Upper lobe of left lung (tissue), 6 donors: ENCODE data around the gene ARNT2. TPM values are rescaled to one million over a fixed set of nuclear protein-coding genes. Genes with fewer than 3 reads are reported as not detected.

ENCODE experiments used
- ATAC-seq, 2 donors: fragments of 200-7000 bp; cut with Tn5 transposase; one replicate each; pipeline ENCODE4 v1.9.1; 2022; ENCODE audit warnings: mild to moderate bottlenecking in 2 of 2, moderate library complexity in 2 of 2; ENCODE audit not compliant: low FRiP score in 2 of 2
- DNase-seq, 2 donors: peaks; one replicate each; pipeline ENCODE4 v3.0.0-alpha.2; 2019 to 2020
- H3K27ac ChIP-seq, 4 donors: fragments of 200-600 bp; sonication (generic); one replicate each; pipeline ENCODE4 v1.5.1; 2016 to 2019
- H3K27me3 ChIP-seq, 4 donors: fragments of 200-600 bp; sonication (generic); one replicate each; pipeline ENCODE4 v1.5.1; 2017 to 2019
- H3K36me3 ChIP-seq, 4 donors: fragments of 200-600 bp; sonication (generic); one replicate each; pipeline ENCODE4 v1.5.1; 2016 to 2019
- H3K4me1 ChIP-seq, 4 donors: fragments of 200-600 bp; sonication (generic); one replicate each; pipeline ENCODE4 v1.5.1; 2018 to 2019
- H3K4me3 ChIP-seq, 4 donors: fragments of 200-600 bp; sonication (generic); one replicate each; pipeline ENCODE4 v1.5.1; 2017 to 2019; ENCODE audit warnings: mild to moderate bottlenecking in 2 of 4, moderate library complexity in 1 of 4
- H3K9me3 ChIP-seq, 4 donors: fragments of 200-600 bp; sonication (generic); one replicate each; pipeline ENCODE4 v1.5.1; 2018 to 2019
- CTCF ChIP-seq, 6 experiments: fragments of 450-650 bp in 4 of 6; fragments of 200-600 bp in 2 of 6; sonication (generic) in 2 of 6; IDR thresholded peaks; one replicate each; pipeline ENCODE4 v1.5.1; 2016 to 2019; ENCODE audit warnings: antibody characterized with exemption in 6 of 6
- EP300 ChIP-seq, 4 donors: sonication (generic); formaldehyde crosslinking; IDR thresholded peaks; one replicate each; pipeline ENCODE4 v1.5.1; 2017; ENCODE audit warnings: antibody characterized with exemption in 4 of 4, control low read depth in 2 of 4
- POLR2A ChIP-seq, 4 donors: fragments of 450-650 bp; IDR thresholded peaks; one replicate each; pipeline ENCODE4 v1.5.1; 2016 to 2017; ENCODE audit warnings: antibody characterized with exemption in 4 of 4, mild to moderate bottlenecking in 2 of 4
- POLR2AphosphoS5 ChIP-seq, 2 donors: sonication (generic); formaldehyde crosslinking; IDR thresholded peaks; one replicate each; pipeline ENCODE4 v1.5.1; 2017; ENCODE audit warnings: antibody characterized with exemption in 2 of 2
- WGBS, 2 donors: methylation state at CpG; one replicate each; pipeline ENCODE4 v1.1.5; 2017 to 2018; 5-methylcytosine and 5-hydroxymethylcytosine counted together
- total RNA-seq, 6 donors: library from RNA; depleted of rRNA in 4 of 6; stranded (reverse); fragments of >200 nt in 4 of 6; gene quantifications; one replicate each; pipeline versions ENCODE4 v1.1.0 to v1.2.1, GENCODE V29; 2016 to 2021
- donor health status: DM: no; HTN: no; CAD: no; lungs with moderate emphysema.
- donor health status: DM: no; HTN: yes; CAD: no; lungs with severe emphysema.

Gene ARNT2
- total RNA-seq, 6 donors from 2014 or later, result 4.7 to 26.9 (median 8.4) TPM

- Histone ChIP-seq H3K36me3 (no peaks in the 10 kb centered on the region), H3K4me1 (peaks cover 0 to 22% (median 9%) of the 10 kb centered on the region in 4 donors), H3K9me3 (no peaks in the 10 kb centered on the region), H3K27ac (no peak overlapping the region), H3K4me3 (no peak overlapping the region), H3K27me3 (no peaks in the 10 kb centered on the region)
- DNase-seq (no peak), ATAC-seq (no peak)
- 77 to 81% methylated on average over 1 of the region's 1 CpG for WGBS, 2 donors
- TF ChIP-seq EP300 (IDR thresholded peaks at IDR 0.05) (no peak), POLR2AphosphoS5 (IDR thresholded peaks at IDR 0.05) (no peak), POLR2A (IDR thresholded peaks at IDR 0.05) (no peak), CTCF (IDR thresholded peaks at IDR 0.05) (no peak)
Measured at GRCh38 chr15:80482696-80483095, 78.5 kb downstream of the ARNT2 start.

DNA sequence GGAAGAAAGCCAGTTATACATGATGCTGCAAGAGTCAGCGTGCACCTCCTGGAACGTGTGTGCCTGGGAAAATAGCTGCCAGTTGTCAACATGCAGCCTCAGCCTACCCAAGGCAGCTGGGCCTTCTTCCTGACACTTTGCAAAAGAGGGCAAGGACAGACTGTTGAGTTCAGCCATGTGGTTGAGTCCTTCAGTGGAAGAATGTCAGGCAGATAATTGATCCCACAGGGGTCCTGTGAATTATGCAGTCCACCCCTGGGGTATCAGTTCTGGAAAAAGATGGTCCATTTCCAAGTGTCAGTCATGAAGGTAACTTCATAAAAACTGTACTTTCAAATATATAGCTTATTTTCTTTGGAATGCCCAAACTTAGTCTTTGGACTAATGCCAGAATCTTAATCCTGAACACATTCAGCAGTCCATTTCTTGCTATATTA, 79.6 kb downstream of the ARNT2 start:
- TF ChIP-seq POLR2A (IDR thresholded peaks at IDR 0.05) (no peak), POLR2AphosphoS5 (IDR thresholded peaks at IDR 0.05) (peak; percentile 84), EP300 (IDR thresholded peaks at IDR 0.05) (peak in 2 of 4 donors; percentile 49 to 75)
- Histone ChIP-seq H3K36me3 (no peaks in the 10 kb centered on the region), H3K27ac (peak overlapping the region in 2 of 4 donors; percentile 5 to 8), H3K4me3 (no peak overlapping the region), H3K4me1 (peaks cover 4 to 22% (median 9%) of the 10 kb centered on the region in 4 donors), H3K9me3 (no peaks in the 10 kb centered on the region), H3K27me3 (no peaks in the 10 kb centered on the region)
- DNase-seq, result no peak
- WGBS, 2 donors, result 55% methylated on average over 2 of the region's 2 CpGs; no CpG with 5 or more reads in 1 of the 2 donors
- peak in 1 of 2 donors; percentile 27 for ATAC-seq

DNA sequence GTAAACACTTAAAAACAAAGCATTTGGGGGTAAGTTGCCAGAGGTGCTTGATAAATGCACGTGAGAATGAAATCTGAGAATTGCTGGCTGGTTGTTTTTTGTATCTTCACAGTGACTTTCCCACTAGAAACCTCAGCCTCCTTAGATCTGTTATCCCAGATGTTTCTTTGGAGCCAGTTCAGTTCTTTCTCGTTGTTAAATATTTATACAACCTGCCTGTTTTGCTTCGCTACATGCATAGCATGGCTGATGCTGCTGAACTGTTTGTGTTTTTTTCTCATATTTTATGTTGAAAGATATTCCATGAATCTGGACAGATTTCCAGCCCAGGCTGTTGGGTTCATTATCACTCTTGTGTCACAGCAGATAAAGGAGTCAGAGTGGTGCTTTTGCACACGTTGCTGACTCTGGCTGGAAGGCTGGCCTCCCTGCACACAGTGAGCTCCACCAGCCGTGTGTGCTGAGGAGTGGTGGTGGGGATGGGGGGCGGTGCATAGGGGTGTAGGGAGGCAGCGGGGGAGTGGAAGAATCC, 80.2 kb downstream of the ARNT2 start:
- peaks cover 5 to 22% (median 11%) of the 10 kb centered on the region in 4 donors for H3K4me1 ChIP-seq
- no peak for ATAC-seq
- H3K36me3 ChIP-seq, result no peaks in the 10 kb centered on the region
- no peaks in the 10 kb centered on the region for H3K27me3 ChIP-seq
- no peak overlapping the region for H3K4me3 ChIP-seq
- DNase-seq, result no peak
- 62 to 75% methylated on average over 7 of the region's 7 CpGs for WGBS, 2 donors
- H3K9me3 ChIP-seq, result no peaks in the 10 kb centered on the region
- H3K27ac ChIP-seq, result peak overlapping the region in 3 of 4 donors; percentile 5 to 31 (median 8)
- no peak for TF ChIP-seq EP300 (IDR thresholded peaks at IDR 0.05)
- no peak for TF ChIP-seq CTCF (IDR thresholded peaks at IDR 0.05)
- no peak for TF ChIP-seq POLR2A (IDR thresholded peaks at IDR 0.05)
- no peak for TF ChIP-seq POLR2AphosphoS5 (IDR thresholded peaks at IDR 0.05)

- Histone ChIP-seq H3K27ac (no peak overlapping the region), H3K27me3 (no peaks in the 10 kb centered on the region), H3K36me3 (no peaks in the 10 kb centered on the region), H3K4me1 (peaks cover 5 to 16% (median 13%) of the 10 kb centered on the region in 4 donors), H3K9me3 (no peaks in the 10 kb centered on the region), H3K4me3 (no peak overlapping the region)
- WGBS, 2 donors, result 76 to 90% methylated on average over 5 of the region's 5 CpGs
- no peak for TF ChIP-seq POLR2A (IDR thresholded peaks at IDR 0.05)
- no peak for TF ChIP-seq EP300 (IDR thresholded peaks at IDR 0.05)
- TF ChIP-seq CTCF (IDR thresholded peaks at IDR 0.05), result no peak
- TF ChIP-seq POLR2AphosphoS5 (IDR thresholded peaks at IDR 0.05), result no peak
- ATAC-seq (no peak), DNase-seq (no peak)
Measured at GRCh38 chr15:80485370-80486164, 81.4 kb downstream of the ARNT2 start.

DNA sequence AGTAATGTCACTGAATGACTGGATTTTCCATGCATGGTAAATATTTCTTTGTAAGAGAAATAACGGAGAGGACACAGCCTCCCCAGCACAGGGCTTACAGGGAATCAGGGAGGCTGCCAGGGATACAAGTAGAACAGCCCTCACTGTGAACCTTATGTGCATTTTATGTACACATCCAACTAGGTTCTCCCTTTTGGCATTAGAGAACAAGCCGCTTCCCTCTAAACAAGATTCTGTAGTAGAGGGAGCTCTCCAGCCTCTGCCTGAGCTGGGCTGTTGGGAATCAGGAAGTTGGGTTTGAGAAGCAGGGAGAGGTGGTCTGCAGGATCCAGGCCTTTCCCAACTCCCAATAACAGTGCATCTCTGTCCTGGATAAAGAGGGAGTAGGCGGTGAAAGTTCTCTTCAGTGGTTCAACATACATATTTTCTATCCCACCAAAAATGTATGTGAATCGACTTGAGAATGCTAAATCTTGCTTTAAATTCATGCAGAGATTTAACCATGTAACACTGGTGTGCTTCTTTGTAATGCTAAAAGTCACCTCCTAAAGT, 83.7 kb downstream of the ARNT2 start:
- no peak for ATAC-seq
- H3K27ac ChIP-seq, result no peak overlapping the region
- H3K4me3 ChIP-seq, result no peak overlapping the region
- TF ChIP-seq CTCF (IDR thresholded peaks at IDR 0.05), result no peak
- no peaks in the 10 kb centered on the region for H3K27me3 ChIP-seq
- peaks cover 5 to 15% (median 9%) of the 10 kb centered on the region in 4 donors for H3K4me1 ChIP-seq
- H3K36me3 ChIP-seq, result no peaks in the 10 kb centered on the region
- no peaks in the 10 kb centered on the region for H3K9me3 ChIP-seq
- 93 to 96% methylated on average over 4 of the region's 4 CpGs for WGBS, 2 donors
- no peak for DNase-seq
